Embryonic facial prominence (tissue), 1 donor: ENCODE measurements around the gene CD96.
"Not testable (repeated sequence)": the region's sequence is repeated elsewhere in the genome, so short reads cannot be mapped to it uniquely, and the experiment has no call there.

Experiments
- DNase-seq: peaks from one replicate; pipeline ENCODE4 v3.0.0-alpha.2; 2016; ENCODE audit errors: extremely low spot score

CD96 gene

GRCh38 chr3:111561902-111562301 lies 19.9 kb downstream of the CD96 start:
- not testable (repeated sequence) for DNase-seq

GRCh38 chr3:111566844-111567243 lies 24.8 kb downstream of the CD96 start:
- no peak for DNase-seq

- DNase-seq: no peak
Observed at GRCh38 chr3:111568355-111568754, 26.4 kb downstream of the CD96 start.

- DNase-seq: no peak
Observed at GRCh38 chr3:111568911-111569310, 26.9 kb downstream of the CD96 start.

- no peak for DNase-seq
Observed at GRCh38 chr3:111570404-111571030, 28.5 kb downstream of the CD96 start.

GRCh38 chr3:111571282-111571681 lies 29.3 kb downstream of the CD96 start:
- no peak for DNase-seq

GRCh38 chr3:111571907-111572460 lies 30.0 kb downstream of the CD96 start:
- no peak for DNase-seq

- DNase-seq: no peak
Observed at GRCh38 chr3:111577113-111577512, 35.1 kb downstream of the CD96 start.

- DNase-seq: no peak
Observed at GRCh38 chr3:111577798-111578685, 36.0 kb downstream of the CD96 start.

GRCh38 chr3:111578867-111579266 lies 36.9 kb downstream of the CD96 start:
- DNase-seq: no peak

GRCh38 chr3:111579495-111579894 lies 37.5 kb downstream of the CD96 start:
- DNase-seq: no peak

- no peak for DNase-seq
Observed at GRCh38 chr3:111581403-111582119, 39.6 kb downstream of the CD96 start.

- DNase-seq: no peak
Observed at GRCh38 chr3:111582120-111582474, 40.1 kb downstream of the CD96 start.

- no peak for DNase-seq
Observed at GRCh38 chr3:111584744-111585143, 42.7 kb downstream of the CD96 start.

- DNase-seq: no peak
Observed at GRCh38 chr3:111585217-111585616, 43.2 kb downstream of the CD96 start.

- no peak for DNase-seq
Observed at GRCh38 chr3:111588527-111588926, 46.5 kb downstream of the CD96 start.

GRCh38 chr3:111589303-111590142 lies 47.5 kb downstream of the CD96 start:
- DNase-seq: no peak

- no peak for DNase-seq
Observed at GRCh38 chr3:111590143-111590491, 48.1 kb downstream of the CD96 start.

GRCh38 chr3:111591555-111591954 lies 49.6 kb downstream of the CD96 start:
- no peak for DNase-seq

- no peak for DNase-seq
Observed at GRCh38 chr3:111592143-111592542, 50.1 kb downstream of the CD96 start.

- DNase-seq: no peak
Observed at GRCh38 chr3:111592936-111593335, 50.9 kb downstream of the CD96 start.

GRCh38 chr3:111593666-111594065 lies 51.7 kb downstream of the CD96 start:
- no peak for DNase-seq
